A673 (cell line): ENCODE data around the gene COL16A1.

Source experiments
- EZH2 ChIP-seq: fragments of 200-600 bp; sonication (generic); IDR thresholded peaks from 2 replicates; pipeline ENCODE4 v1.6.1; 2017; ENCODE audit warnings: borderline replicate concordance, low read depth, mild to moderate bottlenecking, mixed read lengths, antibody characterized with exemption, low read length; ENCODE audit not compliant: poor library complexity, severe bottlenecking
- TF ChIP-seq, protein P1 (sequence below): fragments of 300-800, 200-600 bp; sonication (generic); conservative IDR thresholded peaks from 2 replicates; pipeline ENCODE4 v1.5.1; 2017; ENCODE audit warnings: low read depth, mild to moderate bottlenecking, antibody characterized with exemption, low read length, moderate library complexity, mixed read lengths

DNA sequence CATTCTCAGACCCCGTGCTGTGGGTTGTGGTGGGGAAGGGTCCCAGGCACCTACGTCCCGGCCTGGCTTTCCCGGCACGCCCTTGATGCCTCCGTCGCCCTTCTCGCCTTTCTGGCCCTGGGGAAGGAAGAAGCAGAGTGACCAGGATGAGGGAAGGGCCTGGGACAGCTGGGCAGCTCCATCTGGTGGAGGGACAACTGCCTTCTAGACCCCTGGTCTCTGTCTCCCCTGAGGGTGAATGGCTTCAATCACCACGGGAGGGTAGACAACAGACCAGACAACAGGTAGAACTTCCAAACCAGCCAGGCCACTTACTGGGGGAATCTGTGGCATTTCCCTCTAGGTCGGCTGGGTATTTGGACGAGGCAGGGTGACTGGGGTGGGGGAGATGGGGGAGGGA is 11.9 kb downstream of the COL16A1 start:
- TF ChIP-seq, protein P1, sequence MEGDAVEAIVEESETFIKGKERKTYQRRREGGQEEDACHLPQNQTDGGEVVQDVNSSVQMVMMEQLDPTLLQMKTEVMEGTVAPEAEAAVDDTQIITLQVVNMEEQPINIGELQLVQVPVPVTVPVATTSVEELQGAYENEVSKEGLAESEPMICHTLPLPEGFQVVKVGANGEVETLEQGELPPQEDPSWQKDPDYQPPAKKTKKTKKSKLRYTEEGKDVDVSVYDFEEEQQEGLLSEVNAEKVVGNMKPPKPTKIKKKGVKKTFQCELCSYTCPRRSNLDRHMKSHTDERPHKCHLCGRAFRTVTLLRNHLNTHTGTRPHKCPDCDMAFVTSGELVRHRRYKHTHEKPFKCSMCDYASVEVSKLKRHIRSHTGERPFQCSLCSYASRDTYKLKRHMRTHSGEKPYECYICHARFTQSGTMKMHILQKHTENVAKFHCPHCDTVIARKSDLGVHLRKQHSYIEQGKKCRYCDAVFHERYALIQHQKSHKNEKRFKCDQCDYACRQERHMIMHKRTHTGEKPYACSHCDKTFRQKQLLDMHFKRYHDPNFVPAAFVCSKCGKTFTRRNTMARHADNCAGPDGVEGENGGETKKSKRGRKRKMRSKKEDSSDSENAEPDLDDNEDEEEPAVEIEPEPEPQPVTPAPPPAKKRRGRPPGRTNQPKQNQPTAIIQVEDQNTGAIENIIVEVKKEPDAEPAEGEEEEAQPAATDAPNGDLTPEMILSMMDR = no peak
- no peak for TF ChIP-seq EZH2
